A549 (cell line): ENCODE data around the gene SEMA4D. TPM values are rescaled to one million over a fixed set of nuclear protein-coding genes. Genes with fewer than 3 reads are reported as not detected.

ENCODE experiments used
- ATAC-seq, 2 experiments: fragments of 200-7000 bp in 1 of 2; fragments of >200 bp in 1 of 2; cut with Nextera tagmentation in 1 of 2; cut with Tn5 transposase in 1 of 2; 3 replicates each; pipeline versions ENCODE4 v1.8.0 to v1.9.1; 2018 to 2020; ENCODE audit warnings: mild to moderate bottlenecking in 1 of 2, moderate library complexity in 1 of 2
- CTCF ChIA-PET: fragments of 300-600 bp; sonication (Branson Sonifier 250); formaldehyde crosslinking; extraction: SDS; loops from one replicate; lab custom pipeline; 2021; ENCODE audit warnings: antibody characterized with exemption, inconsistent platforms; lab: Yijun Ruan, JAX
- POLR2A ChIA-PET: fragments of 350-600 bp; formaldehyde crosslinking; extraction: SDS; loops from one replicate; lab custom pipeline; 2021; ENCODE audit warnings: antibody characterized with exemption, inconsistent platforms; lab: Yijun Ruan, JAX
- DNase-seq, 2 experiments: peaks; one replicate each; pipeline versions ENCODE4 v3.0.0 to v3.0.0-alpha.2; 2011 to 2016; ENCODE audit warnings: low read depth in 1 of 2, low spot score in 1 of 2
- FAIRE-seq: peaks from 2 replicates; lab custom pipeline; 2011; peaks lifted over from hg19 to GRCh38; lab: Jason Lieb, UNC
- H3K27ac ChIP-seq, 2 experiments: fragments of >200 bp; sonication (Bioruptor Twin); formaldehyde crosslinking; 3 replicates each; pipeline ENCODE4 v1.5.1; 2016 to 2017
- H3K4me1 ChIP-seq: fragments of >200 bp; sonication (Bioruptor Twin); formaldehyde crosslinking; 3 replicates; pipeline ENCODE4 v1.6.1; 2016
- H3K4me2 ChIP-seq: fragments of >200 bp; sonication (Bioruptor Twin); formaldehyde crosslinking; 3 replicates; pipeline ENCODE4 v1.6.1; 2016
- H3K4me3 ChIP-seq: fragments of >200 bp; sonication (Bioruptor Twin); formaldehyde crosslinking; 3 replicates; pipeline ENCODE4 v1.5.1; 2016
- H3K9me3 ChIP-seq: fragments of >200 bp; sonication (Bioruptor Twin); formaldehyde crosslinking; 3 replicates; pipeline ENCODE4 v1.6.1; 2016
- BHLHE40 ChIP-seq: IDR thresholded peaks from 2 replicates; pipeline ENCODE4 v1.6.1; 2012; ENCODE audit warnings: low read depth, low read length, inconsistent platforms
- CBX2 ChIP-seq: fragments of 200-600 bp; sonication (generic); IDR thresholded peaks from 2 replicates; pipeline ENCODE4 v1.6.1; 2016; ENCODE audit warnings: low read depth, mild to moderate bottlenecking, borderline replicate concordance
- CHD4 ChIP-seq: fragments of 200-600 bp; sonication (generic); IDR thresholded peaks from 2 replicates; pipeline ENCODE4 v1.6.1; 2016; ENCODE audit warnings: antibody characterized with exemption, mild to moderate bottlenecking, borderline replicate concordance
- ELK1 ChIP-seq: fragments of 150-350 bp; IDR thresholded peaks from 2 replicates; pipeline ENCODE4 v1.6.1; 2014; ENCODE audit warnings: low read depth, mild to moderate bottlenecking, low read length
- FOSL2 ChIP-seq, 2 experiments: fragments of 450-650 bp in 1 of 2; fragments of >200 bp in 1 of 2; sonication (Bioruptor Twin) in 1 of 2; formaldehyde crosslinking; IDR thresholded peaks; 2 replicates each; pipeline versions ENCODE4 v1.5.0 to v1.6.1; 2016 to 2020; ENCODE audit warnings: mild to moderate bottlenecking in 1 of 2, moderate library complexity in 1 of 2
- FOXS1 ChIP-seq: fragments of 250-450 bp; sonication (Bioruptor Pico); IDR thresholded peaks from 2 replicates; pipeline ENCODE4 v1.5.0; 2020; ENCODE audit warnings: mild to moderate bottlenecking, moderate library complexity
- GATA3 ChIP-seq: IDR thresholded peaks from 2 replicates; pipeline ENCODE4 v1.6.1; 2012; ENCODE audit warnings: borderline replicate concordance
- HDAC2 ChIP-seq: fragments of 200-600 bp; sonication (generic); IDR thresholded peaks from 2 replicates; pipeline ENCODE4 v1.6.1; 2016
- HOXA7 ChIP-seq: fragments of 250-450 bp; sonication (Bioruptor Pico); IDR thresholded peaks from 2 replicates; pipeline ENCODE4 v1.5.0; 2020; ENCODE audit warnings: mild to moderate bottlenecking, moderate library complexity
- JUNB ChIP-seq: fragments of >200 bp; sonication (Bioruptor Twin); formaldehyde crosslinking; IDR thresholded peaks from 2 replicates; pipeline ENCODE4 v1.6.1; 2016
- MAX ChIP-seq: IDR thresholded peaks from 2 replicates; pipeline ENCODE4 v1.6.1; 2012
- MAZ ChIP-seq: fragments of 150-350 bp; IDR thresholded peaks from 2 replicates; pipeline ENCODE4 v1.6.1; 2014; ENCODE audit warnings: antibody characterized with exemption, low read depth, low read length, borderline replicate concordance
- NFE2L2 ChIP-seq: fragments of 150-350 bp; conservative IDR thresholded peaks from 2 replicates; pipeline ENCODE4 v1.6.1; 2014; ENCODE audit warnings: low read length
- NR3C1 ChIP-seq: fragments of >200 bp; sonication (Bioruptor Twin); formaldehyde crosslinking; IDR thresholded peaks from 3 replicates; pipeline ENCODE4 v1.6.1; 2017
- PHF8 ChIP-seq: fragments of 200-600 bp; sonication (generic); IDR thresholded peaks from 2 replicates; pipeline ENCODE4 v1.6.1; 2016; ENCODE audit warnings: low read depth, mild to moderate bottlenecking, antibody characterized with exemption, moderate library complexity, borderline replicate concordance
- POLR2AphosphoS2 ChIP-seq: conservative IDR thresholded peaks from 2 replicates; pipeline ENCODE4 v1.6.1; 2012; ENCODE audit warnings: low read length, improper control_type of control experiment, inconsistent platforms
- REST ChIP-seq: fragments of 200-600 bp; sonication (generic); IDR thresholded peaks from 2 replicates; pipeline ENCODE4 v1.6.1; 2016; ENCODE audit warnings: antibody characterized with exemption, mild to moderate bottlenecking, moderate library complexity
- RFX5 ChIP-seq: fragments of 450-650 bp; IDR thresholded peaks from 2 replicates; pipeline ENCODE4 v1.7.1; 2014; ENCODE audit warnings: antibody characterized with exemption, mild to moderate bottlenecking, moderate library complexity
- RNF2 ChIP-seq: fragments of 200-600 bp; sonication (generic); IDR thresholded peaks from 2 replicates; pipeline ENCODE4 v1.6.1; 2016; ENCODE audit warnings: low read depth, mild to moderate bottlenecking, antibody characterized with exemption, moderate library complexity, borderline replicate concordance
- SMC3 ChIP-seq: fragments of >200 bp; sonication (Bioruptor Twin); formaldehyde crosslinking; IDR thresholded peaks from 3 replicates; pipeline ENCODE4 v1.6.1; 2018; ENCODE audit warnings: inconsistent platforms
- SREBF2 ChIP-seq: fragments of 450-650 bp; IDR thresholded peaks from 2 replicates; pipeline ENCODE4 v1.6.1; 2014; ENCODE audit warnings: mild to moderate bottlenecking, moderate library complexity
- TFCP2L1 ChIP-seq: fragments of 250-450 bp; sonication (Bioruptor Pico); IDR thresholded peaks from 2 replicates; pipeline ENCODE4 v1.5.0; 2021; ENCODE audit warnings: mild to moderate bottlenecking
- ZC3H11A ChIP-seq: fragments of 450-650 bp; IDR thresholded peaks from 2 replicates; pipeline ENCODE4 v1.6.1; 2014; ENCODE audit warnings: antibody characterized with exemption, mild to moderate bottlenecking
- ZFP36 ChIP-seq: fragments of 450-650 bp; IDR thresholded peaks from 2 replicates; pipeline ENCODE4 v1.6.1; 2014; ENCODE audit warnings: borderline replicate concordance; ENCODE audit not compliant: partially characterized antibody
- ZNF302 ChIP-seq: fragments of 250-450 bp; sonication (Bioruptor Pico); IDR thresholded peaks from 2 replicates; pipeline ENCODE4 v1.9.0; 2021; ENCODE audit warnings: inconsistent platforms, mild to moderate bottlenecking, moderate library complexity
- WGBS: methylation state at CpG from one replicate; pipeline ENCODE4 v1.1.6; 2017; ENCODE audit errors: missing lambda C conversion rate; 5-methylcytosine and 5-hydroxymethylcytosine counted together
- polyA plus RNA-seq, 4 experiments: library from polyadenylated mRNA; depleted of rRNA in 3 of 4; stranded (reverse); fragments of >200 nt; fragmentation: RNase III in 1 of 4; extraction: RNeasy Plus Mini Kit Qiagen cat#74134 plus additional on column Dnase treatment in 1 of 4; gene quantifications; 2 replicates in 3 of 4; 3 replicates in 1 of 4; pipeline ENCODE4 v1.2.3, GENCODE V29; 2011 to 2017
- TF ChIP-seq, protein P1 (sequence below): fragments of 250-450 bp; sonication (Bioruptor Pico); IDR thresholded peaks from 2 replicates; pipeline ENCODE4 v1.5.0; 2020; ENCODE audit warnings: low read depth, mild to moderate bottlenecking, moderate library complexity

SEMA4D gene
- polyA plus RNA-seq, 2 of the 4 experiments (the other 2 are of a cell fraction): 5.3 to 7.2 TPM

GRCh38 chr9:89461265-89461664 lies 36.6 kb downstream of the SEMA4D start:
- TF ChIP-seq RNF2: no peak
- no peak for TF ChIP-seq RFX5
- no peak for TF ChIP-seq SMC3
- no peak for TF ChIP-seq TFCP2L1 (CRISPR knock-in tag)
- TF ChIP-seq BHLHE40: no peak
- no peak for TF ChIP-seq ZNF302 (CRISPR knock-in tag)
- TF ChIP-seq POLR2AphosphoS2: no peak
- TF ChIP-seq MAX: no peak
- TF ChIP-seq JUNB: no peak
- no peak for TF ChIP-seq PHF8
- no peak for TF ChIP-seq HOXA7
- TF ChIP-seq HDAC2: no peak
- TF ChIP-seq CHD4: no peak
- ChIA-PET CTCF (no interaction called here), POLR2A (no interaction called here)
- ATAC-seq (0 out of 6 replicates have a peak, but pooled peaks of 1 of the 2 experiments have one; percentile 44), FAIRE-seq (no peak), DNase-seq (no peak)
- Histone ChIP-seq H3K9me3 (no peaks in the 10 kb centered on the region), H3K4me3 (no peak overlapping the region), H3K4me2 (no peak overlapping the region), H3K4me1 (no peaks in the 10 kb centered on the region), H3K27ac (no peak overlapping the region)
- WGBS: 68% methylated on average over 8 of the region's 8 CpGs

- no peak for TF ChIP-seq BHLHE40
- TF ChIP-seq ZFP36: no peak
- no peak for TF ChIP-seq POLR2AphosphoS2
- no peak for TF ChIP-seq NR3C1
- TF ChIP-seq MAZ: no peak
- no peak for TF ChIP-seq SREBF2
- TF ChIP-seq PHF8: no peak
- no peak for TF ChIP-seq FOSL2 (IDR thresholded peaks at IDR 0.05)
- no peak for TF ChIP-seq FOSL2 (CRISPR knock-in tag; IDR thresholded peaks at IDR 0.05)
- TF ChIP-seq NFE2L2: no peak
- FAIRE-seq: no peak
- Histone ChIP-seq H3K4me2 (no peak overlapping the region), H3K4me3 (no peak overlapping the region), H3K9me3 (no peaks in the 10 kb centered on the region), H3K4me1 (no peaks in the 10 kb centered on the region), H3K27ac (no peak overlapping the region)
- DNase-seq: no peak
- ChIA-PET POLR2A (no interaction called here), CTCF (no interaction called here)
- ATAC-seq: no peak
- WGBS: 83% methylated on average over 10 of the region's 10 CpGs
Measured at GRCh38 chr9:89460551-89460950, 37.4 kb downstream of the SEMA4D start.

GRCh38 chr9:89458768-89459496 lies 39.0 kb downstream of the SEMA4D start:
- no peak for ATAC-seq
- no peaks in the 10 kb centered on the region for H3K4me1 ChIP-seq
- WGBS: 92% methylated on average over 6 of the region's 8 CpGs
- ChIA-PET CTCF (no interaction called here), POLR2A (no interaction called here)
- H3K4me2 ChIP-seq: no peak overlapping the region
- no peak overlapping the region for H3K27ac ChIP-seq
- no peaks in the 10 kb centered on the region for H3K9me3 ChIP-seq
- DNase-seq: no peak
- H3K4me3 ChIP-seq: no peak overlapping the region
- TF ChIP-seq PHF8 (no peak), CBX2 (no peak), TFCP2L1 (CRISPR knock-in tag) (no peak), BHLHE40 (no peak)
- FAIRE-seq: no peak

GRCh38 chr9:89457376-89457855 lies 40.5 kb downstream of the SEMA4D start:
- ChIA-PET CTCF (no interaction called here), POLR2A (no interaction called here)
- H3K4me3 ChIP-seq: no peak overlapping the region
- no peak overlapping the region for H3K27ac ChIP-seq
- DNase-seq: no peak
- 86% methylated on average over 9 of the region's 9 CpGs for WGBS
- no peak for FAIRE-seq
- H3K4me2 ChIP-seq: no peak overlapping the region
- no peaks in the 10 kb centered on the region for H3K9me3 ChIP-seq
- no peaks in the 10 kb centered on the region for H3K4me1 ChIP-seq
- ATAC-seq: no peak
- TF ChIP-seq REST (no peak), JUNB (no peak), FOXS1 (no peak), ELK1 (no peak), FOSL2 (IDR thresholded peaks at IDR 0.05) (no peak), FOSL2 (CRISPR knock-in tag; IDR thresholded peaks at IDR 0.05) (no peak), CHD4 (no peak), GATA3 (no peak), PHF8 (no peak), ZC3H11A (no peak)
- TF ChIP-seq, protein P1, sequence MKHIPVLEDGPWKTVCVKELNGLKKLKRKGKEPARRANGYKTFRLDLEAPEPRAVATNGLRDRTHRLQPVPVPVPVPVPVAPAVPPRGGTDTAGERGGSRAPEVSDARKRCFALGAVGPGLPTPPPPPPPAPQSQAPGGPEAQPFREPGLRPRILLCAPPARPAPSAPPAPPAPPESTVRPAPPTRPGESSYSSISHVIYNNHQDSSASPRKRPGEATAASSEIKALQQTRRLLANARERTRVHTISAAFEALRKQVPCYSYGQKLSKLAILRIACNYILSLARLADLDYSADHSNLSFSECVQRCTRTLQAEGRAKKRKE (CRISPR knock-in tag): no peak
